Muscle layer of colon (tissue), 2 donors: Measurements from ENCODE around the gene IFNA14.
"Not testable (repeated sequence)": the region's sequence is repeated elsewhere in the genome, so short reads cannot be mapped to it uniquely, and the experiment has no call there.

Experiments
- H3K27ac ChIP-seq: one replicate; pipeline ENCODE4 v1.7.0; 2013; ENCODE audit warnings: low read depth, mild to moderate bottlenecking, low read length, moderate library complexity
- H3K27me3 ChIP-seq, 2 donors: one replicate each; pipeline ENCODE4 v1.7.0; 2013; ENCODE audit warnings: low read length in 2 of 2, mild to moderate bottlenecking in 2 of 2; ENCODE audit not compliant: insufficient read depth in 2 of 2, control insufficient read depth in 1 of 2
- H3K36me3 ChIP-seq: one replicate; pipeline ENCODE4 v1.7.0; 2013; ENCODE audit warnings: mild to moderate bottlenecking, low read length; ENCODE audit not compliant: insufficient read depth
- H3K4me1 ChIP-seq: one replicate; pipeline ENCODE4 v1.7.0; 2013; ENCODE audit warnings: mild to moderate bottlenecking, low read length; ENCODE audit not compliant: insufficient read depth
- H3K4me3 ChIP-seq, 2 donors: one replicate each; pipeline ENCODE4 v1.7.0; 2013; ENCODE audit warnings: low read length in 2 of 2, low read depth in 1 of 2, mild to moderate bottlenecking in 1 of 2, moderate library complexity in 1 of 2
- H3K9ac ChIP-seq: one replicate; pipeline ENCODE4 v1.7.0; 2013; ENCODE audit warnings: low read length
- H3K9me3 ChIP-seq: one replicate; pipeline ENCODE4 v1.7.0; 2013; ENCODE audit warnings: mild to moderate bottlenecking, low read length
- donor health status: abdominal sarcoma.
- donor health status: Adenocarcinoma of cecum.

The IFNA14 gene

DNA sequence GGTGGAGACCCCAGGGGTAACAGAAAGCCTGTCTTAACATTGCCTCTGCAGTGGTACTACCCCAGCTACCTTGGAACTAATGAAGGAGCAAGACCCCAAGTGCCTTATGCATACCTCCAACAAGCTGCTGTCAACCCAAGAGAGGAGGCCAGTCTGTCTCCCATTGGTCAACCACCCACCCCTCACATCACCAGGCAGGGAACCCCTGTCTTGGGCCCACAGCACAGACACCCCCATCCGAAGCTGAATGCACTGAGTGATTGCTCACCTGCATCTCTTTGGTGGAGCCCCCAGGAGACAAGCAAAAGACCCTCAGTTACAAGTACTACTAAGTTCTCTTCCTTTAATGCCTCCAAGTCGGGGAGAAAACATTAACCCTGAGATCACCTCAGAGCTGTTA is 27.6 kb downstream of the IFNA14 start:
- not testable (repeated sequence) for H3K27me3 ChIP-seq, H3K4me1 ChIP-seq, H3K4me3 ChIP-seq, H3K27ac ChIP-seq, H3K9me3 ChIP-seq, H3K9ac ChIP-seq, H3K36me3 ChIP-seq

DNA sequence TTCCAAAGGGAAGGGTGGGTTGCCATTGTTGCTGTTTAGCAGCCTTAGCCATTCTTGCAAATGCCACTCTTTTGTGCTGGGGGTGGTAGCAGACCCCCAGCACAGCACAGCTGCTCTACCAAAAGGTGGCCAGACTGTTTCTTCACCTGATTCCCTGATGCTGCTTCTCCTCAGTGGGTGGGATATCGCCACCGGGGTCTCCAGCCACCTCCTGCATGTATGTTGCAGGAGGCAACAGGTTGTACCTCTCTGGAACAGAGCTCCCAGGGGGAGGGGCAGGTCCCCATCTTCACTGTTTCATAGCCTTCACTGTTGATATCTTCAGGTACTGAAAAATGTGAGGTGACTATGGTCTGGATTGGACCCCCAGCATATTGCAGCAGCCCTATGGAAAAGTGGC is 29.0 kb downstream of the IFNA14 start:
- H3K9ac ChIP-seq, H3K9me3 ChIP-seq: not testable (repeated sequence)

DNA sequence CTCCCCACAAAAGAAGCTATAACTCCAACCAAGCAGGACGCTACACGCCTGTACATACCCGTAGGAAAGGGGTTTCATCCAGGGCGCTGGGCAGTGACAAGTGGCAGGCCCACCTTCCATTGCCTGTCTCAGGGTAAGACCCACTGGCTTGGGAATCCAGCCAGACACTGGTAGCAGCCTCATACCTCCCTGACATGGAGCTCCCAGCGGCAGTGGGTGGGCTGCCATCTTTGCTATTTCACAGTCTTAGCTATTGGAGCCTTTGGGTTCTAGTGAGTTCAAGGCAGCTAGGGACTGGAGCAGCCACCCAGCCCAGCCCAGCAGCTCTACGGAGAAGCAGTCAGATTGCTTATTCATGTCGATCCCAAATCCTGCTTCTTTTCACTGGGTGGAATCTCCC is 29.5 kb downstream of the IFNA14 start:
- Histone ChIP-seq H3K9me3 (no peaks in the 10 kb centered on the region), H3K4me1 (no peaks in the 10 kb centered on the region), H3K27ac (no peak overlapping the region), H3K36me3 (no peaks in the 10 kb centered on the region), H3K4me3 (no peak overlapping the region), H3K27me3 (no peaks in the 10 kb centered on the region), H3K9ac (no peak overlapping the region)

More for the DNA sequence above, 29.0 kb downstream of the IFNA14 start:
- H3K27ac ChIP-seq, H3K36me3 ChIP-seq, H3K27me3 ChIP-seq, H3K4me3 ChIP-seq, H3K4me1 ChIP-seq: not testable (repeated sequence)

DNA sequence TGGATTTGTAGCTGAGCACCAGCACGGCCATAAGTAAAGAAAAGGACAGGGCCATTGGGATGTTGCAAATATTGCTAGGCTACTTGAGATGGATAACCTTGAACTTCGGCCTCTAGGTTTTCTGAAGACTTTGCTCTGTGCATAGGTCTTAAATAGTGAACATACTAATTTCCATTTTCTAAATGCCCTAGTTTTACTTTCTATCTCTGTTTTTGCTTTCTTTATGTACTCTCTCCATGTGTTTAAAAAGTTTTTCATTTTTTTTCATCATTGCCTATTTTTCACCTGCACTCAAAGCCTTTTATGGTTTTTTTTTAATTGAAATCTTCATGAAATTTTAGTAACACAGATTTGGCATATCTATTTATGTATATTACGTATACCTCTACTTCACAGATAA is 32.8 kb downstream of the IFNA14 start, which contains the start of gene IFNA10:
TSS of gene IFNA10 (minus strand) at position 101 of the 400 bp plus-strand sequence. CDS start at position 55, 46 bp downstream.
- H3K4me1 ChIP-seq, H3K27me3 ChIP-seq, H3K36me3 ChIP-seq, H3K4me3 ChIP-seq, H3K9ac ChIP-seq, H3K27ac ChIP-seq, H3K9me3 ChIP-seq: not testable (repeated sequence)

DNA sequence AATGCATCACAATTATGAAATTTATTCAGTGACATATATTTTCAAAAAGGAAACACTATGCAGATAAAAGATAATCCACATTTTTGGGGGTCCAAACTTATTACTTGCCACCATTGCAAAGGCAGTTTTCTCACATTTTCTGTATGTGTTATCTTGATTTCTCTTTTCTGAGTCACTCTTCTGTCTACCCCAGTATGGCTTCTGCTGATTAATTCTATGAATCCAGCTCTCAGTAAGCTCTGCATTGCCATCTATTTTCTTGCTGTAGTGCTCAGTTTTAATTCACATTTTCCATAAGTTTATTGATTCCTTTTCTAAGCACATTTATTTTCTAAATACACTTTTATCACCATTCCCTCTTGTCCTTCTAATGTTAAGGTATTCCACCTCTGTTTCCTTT is 34.6 kb downstream of the IFNA14 start:
- H3K27ac ChIP-seq: no peak overlapping the region
- H3K4me1 ChIP-seq: no peaks in the 10 kb centered on the region
- no peaks in the 10 kb centered on the region for H3K36me3 ChIP-seq
- no peak overlapping the region for H3K9ac ChIP-seq
- H3K4me3 ChIP-seq: no peak overlapping the region
- H3K9me3 ChIP-seq: no peaks in the 10 kb centered on the region
- no peaks in the 10 kb centered on the region for H3K27me3 ChIP-seq

DNA sequence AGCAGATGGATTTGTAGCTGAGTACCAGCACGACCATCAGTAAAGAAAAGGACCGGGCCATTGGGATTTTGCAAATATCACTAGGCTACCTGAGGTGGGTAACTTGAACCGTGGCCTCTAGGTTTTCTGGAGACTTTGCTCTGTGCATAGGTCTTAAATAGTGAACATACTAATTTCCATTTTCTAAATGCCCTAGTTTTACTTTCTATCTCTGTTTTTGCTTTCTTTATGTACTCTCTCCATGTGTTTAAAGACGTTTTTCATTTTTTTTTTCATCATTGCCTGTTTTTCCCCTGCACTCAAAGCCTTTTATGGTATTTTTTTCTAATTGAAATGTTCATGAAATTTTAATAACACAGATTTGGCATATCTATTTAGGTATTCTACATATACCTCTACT is 37.7 kb downstream of the IFNA14 start, which contains the start of gene IFNA7:
TSS of gene IFNA7 (minus strand) at position 101 of the 400 bp plus-strand sequence. CDS start at position 61, 40 bp downstream.
- not testable (repeated sequence) for H3K36me3 ChIP-seq, H3K27ac ChIP-seq, H3K4me1 ChIP-seq, H3K9ac ChIP-seq, H3K4me3 ChIP-seq, H3K27me3 ChIP-seq, H3K9me3 ChIP-seq

DNA sequence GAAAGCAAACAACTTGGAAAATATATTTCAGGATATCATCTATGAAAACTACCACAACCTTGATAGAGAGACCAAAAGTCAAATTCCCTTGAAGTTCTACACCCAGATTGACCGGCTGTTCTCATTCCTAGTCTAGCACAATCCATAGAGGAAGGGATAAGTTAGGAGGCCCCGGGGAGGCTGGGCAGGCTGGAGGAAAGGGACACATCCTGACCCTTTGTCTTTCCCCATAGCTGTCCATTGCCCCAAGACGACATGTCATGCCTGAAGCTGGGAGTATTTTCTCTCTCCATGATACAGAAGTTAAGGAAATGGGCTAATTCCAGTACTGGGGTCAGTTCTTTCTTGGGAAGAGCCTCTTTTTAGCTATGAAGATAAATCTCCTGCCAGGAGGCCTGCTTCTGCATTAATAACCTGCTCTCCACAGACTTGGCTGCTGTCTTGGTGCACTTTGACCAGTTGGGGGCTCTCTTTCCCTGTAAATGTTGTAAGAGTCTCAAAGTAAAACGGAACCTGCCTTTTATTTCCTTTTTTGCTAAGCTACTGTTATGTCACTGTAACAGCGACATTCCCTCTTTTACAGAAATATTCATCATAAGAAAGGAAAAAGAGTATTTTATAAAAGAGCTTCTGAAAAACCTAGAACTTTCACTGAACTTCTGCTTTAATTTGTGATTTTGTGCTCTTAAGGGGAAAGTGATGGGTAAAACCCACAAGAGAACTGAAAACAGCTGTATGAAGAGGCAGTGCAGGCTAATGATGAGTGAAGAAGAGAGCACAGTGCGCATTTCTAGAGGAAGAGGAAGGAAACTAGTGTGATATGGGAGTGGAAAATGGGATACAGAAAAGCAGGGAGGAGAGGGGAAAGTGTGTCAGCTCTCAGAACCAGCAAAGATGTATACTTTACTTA is 44.7 kb downstream of the IFNA14 start:
- not testable (repeated sequence) for H3K4me1 ChIP-seq, H3K27me3 ChIP-seq, H3K36me3 ChIP-seq, H3K4me3 ChIP-seq, H3K27ac ChIP-seq, H3K9ac ChIP-seq, H3K9me3 ChIP-seq
